Measurements from ENCODE around the gene CEP120. TPM values are rescaled to one million over a fixed set of nuclear protein-coding genes. Genes with fewer than 3 reads are reported as not detected.
"Not testable (repeated sequence)": the region's sequence is repeated elsewhere in the genome, so short reads cannot be mapped to it uniquely, and the experiment has no call there.

The CEP120 gene
- total RNA-seq, 1 donor from 2014 or later, result 12.8 TPM

- ATAC-seq (ENCODE audit: poor library complexity), result no peak
- DNase-seq, result no peak
- intact Hi-C loops (cut with DNase I), result no loop called here
Observed at GRCh38 chr5:123351240-123351639, 72.0 kb downstream of the CEP120 start.

GRCh38 chr5:123350742-123351141 lies 72.5 kb downstream of the CEP120 start:
- no peak for DNase-seq
- ATAC-seq (ENCODE audit: poor library complexity), result no peak
- intact Hi-C loops (cut with DNase I), result no loop called here

- DNase-seq, result no peak
- ATAC-seq (ENCODE audit: poor library complexity), result peak; percentile 65
- intact Hi-C loops (cut with DNase I), result loop anchor here (10.0 kb wide), 1 partner anchor 840 kb away; no protein-coding TSS in a partner anchor
Observed at GRCh38 chr5:123344816-123345426, 78.3 kb downstream of the CEP120 start.

GRCh38 chr5:123340928-123341327 lies 82.3 kb downstream of the CEP120 start:
- ATAC-seq (ENCODE audit: poor library complexity) (no peak), DNase-seq (no peak)
- intact Hi-C loops (cut with DNase I), result loop anchor here (10.0 kb wide), 1 partner anchor 836 kb away; no protein-coding TSS in a partner anchor

GRCh38 chr5:123308377-123308776 lies 114.8 kb downstream of the CEP120 start:
- DNase-seq; intact Hi-C loops (cut with DNase I); ATAC-seq (ENCODE audit: poor library complexity): not testable (repeated sequence)

GRCh38 chr5:123305751-123306150 lies 117.5 kb downstream of the CEP120 start:
- intact Hi-C loops (cut with DNase I), result no loop called here
- no peak for ATAC-seq (ENCODE audit: poor library complexity)

GRCh38 chr5:123304777-123305316 lies 118.4 kb downstream of the CEP120 start:
- DNase-seq, result no peak
- intact Hi-C loops (cut with DNase I), result no loop called here
- no peak for ATAC-seq (ENCODE audit: poor library complexity)

More at GRCh38 chr5:123305751-123306150, 117.5 kb downstream of the CEP120 start:
- DNase-seq, result no peak

GRCh38 chr5:123303802-123304201 lies 119.4 kb downstream of the CEP120 start:
- no peak for ATAC-seq (ENCODE audit: poor library complexity)
- intact Hi-C loops (cut with DNase I), result no loop called here
- no peak for DNase-seq

- DNase-seq (no peak), ATAC-seq (ENCODE audit: poor library complexity) (no peak)
- intact Hi-C loops (cut with DNase I), result no loop called here
Observed at GRCh38 chr5:123300266-123300665, 122.9 kb downstream of the CEP120 start.

- no peak for DNase-seq
- ATAC-seq (ENCODE audit: poor library complexity), result no peak
- intact Hi-C loops (cut with DNase I), result no loop called here
Observed at GRCh38 chr5:123299136-123299535, 124.1 kb downstream of the CEP120 start.

GRCh38 chr5:123298335-123299030 lies 124.7 kb downstream of the CEP120 start:
- intact Hi-C loops (cut with DNase I), result no loop called here
- DNase-seq (no peak), ATAC-seq (ENCODE audit: poor library complexity) (no peak)

GRCh38 chr5:123297866-123298265 lies 125.3 kb downstream of the CEP120 start:
- intact Hi-C loops (cut with DNase I), result no loop called here
- DNase-seq (no peak), ATAC-seq (ENCODE audit: poor library complexity) (no peak)

- ATAC-seq (ENCODE audit: poor library complexity) (no peak), DNase-seq (no peak)
- intact Hi-C loops (cut with DNase I), result no loop called here
Observed at GRCh38 chr5:123297198-123297831, 125.9 kb downstream of the CEP120 start.

Other genes starting within 250 kb of the CEP120 start
- 23.6 TPM for gene CSNK1G3, start 88.8 kb upstream of the CEP120 start, total RNA-seq